HG03135 (cell line): ENCODE results near the gene AP2A2.
"Not testable (repeated sequence)": the region's sequence is repeated elsewhere in the genome, so short reads cannot be mapped to it uniquely, and the experiment has no call there.

Source experiments
- ATAC-seq: cut with Tn5 transposase; IDR thresholded peaks from one replicate; pipeline ENCODE4 v1.9.1; 2021; ENCODE audit warnings: mild to moderate bottlenecking, moderate library complexity; ENCODE audit not compliant: unreplicated experiment

AP2A2 gene

DNA sequence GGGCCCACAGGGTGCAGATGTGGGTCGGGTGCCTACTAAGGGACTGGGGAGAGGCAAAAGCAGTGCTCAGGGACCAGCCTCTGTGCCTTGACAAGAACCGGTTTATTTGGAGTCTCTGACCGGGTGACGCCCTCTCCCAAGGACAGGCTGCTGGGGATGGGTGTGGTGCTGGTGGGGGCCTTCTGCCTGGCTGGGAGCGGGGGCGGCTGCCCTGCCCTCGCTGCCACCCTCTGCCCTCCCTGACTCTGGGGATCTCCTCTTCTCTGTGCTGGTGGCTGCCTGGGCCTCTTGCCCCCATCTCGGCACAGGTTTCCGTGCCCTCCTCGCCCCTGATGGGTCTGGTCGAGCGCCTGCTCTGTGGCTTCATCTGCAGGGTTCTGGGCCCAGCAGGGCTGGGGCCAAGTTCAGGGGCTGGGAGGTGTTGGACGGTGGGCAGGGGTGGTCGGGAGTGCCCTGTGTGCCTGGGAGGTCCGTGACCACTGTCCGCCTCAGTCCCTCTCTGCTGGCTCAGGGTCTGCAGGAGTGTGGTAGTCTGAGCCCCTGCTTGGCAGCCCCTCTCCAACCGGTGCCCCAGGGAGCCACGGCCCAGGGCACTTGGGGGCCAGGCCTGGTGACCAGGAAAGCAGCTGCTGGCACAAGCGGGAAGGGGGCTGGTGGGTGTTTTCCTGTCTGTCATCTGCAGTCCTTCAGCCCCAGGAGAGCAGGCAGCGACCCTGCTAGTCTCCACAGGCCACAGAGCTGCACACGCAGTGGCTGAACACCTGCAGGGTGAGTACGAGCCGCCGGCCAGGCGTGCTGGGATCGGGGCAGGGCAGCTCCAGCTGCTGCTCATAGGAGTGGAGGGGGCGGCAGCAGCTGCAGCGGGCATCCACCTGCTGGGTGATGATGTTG is 87.3 kb downstream of the AP2A2 start:
- no peak for ATAC-seq

DNA sequence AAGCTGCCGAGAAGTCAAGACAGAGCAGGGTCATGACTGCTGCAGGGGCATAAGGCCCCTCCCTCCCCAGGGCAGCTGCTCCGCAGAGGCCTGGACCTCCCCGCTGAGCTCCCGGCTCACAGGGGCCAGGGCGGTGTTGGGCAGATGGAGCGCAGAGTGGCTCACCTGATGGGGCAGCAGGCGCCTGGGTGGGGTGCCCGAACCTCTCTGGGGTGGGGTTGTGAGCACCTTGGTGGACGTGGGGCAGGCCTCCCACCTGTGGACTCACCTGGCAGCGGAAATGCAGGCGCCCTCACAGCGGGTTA is 87.9 kb downstream of the AP2A2 start:
- ATAC-seq, result no peak

DNA sequence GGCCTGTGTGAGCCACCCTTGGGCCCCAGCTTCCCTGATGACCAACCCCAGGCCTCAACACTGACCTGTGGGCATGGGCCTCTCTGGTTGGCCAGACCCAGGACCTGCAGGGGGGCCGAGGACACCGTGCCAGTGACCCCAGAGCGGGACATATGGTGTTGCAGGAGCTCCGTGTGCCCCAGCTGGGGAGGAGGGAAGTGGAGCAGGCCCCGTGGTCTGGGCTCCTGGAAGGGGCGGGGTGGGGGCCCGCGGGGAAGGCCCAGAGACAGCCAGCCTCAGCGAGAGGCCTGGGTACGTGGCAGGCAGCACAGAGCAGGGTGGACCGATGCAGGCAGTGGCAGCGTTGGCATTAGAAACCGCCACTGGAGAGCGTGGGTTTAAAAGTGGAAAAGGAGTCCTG is 88.6 kb downstream of the AP2A2 start:
- ATAC-seq, result no peak

DNA sequence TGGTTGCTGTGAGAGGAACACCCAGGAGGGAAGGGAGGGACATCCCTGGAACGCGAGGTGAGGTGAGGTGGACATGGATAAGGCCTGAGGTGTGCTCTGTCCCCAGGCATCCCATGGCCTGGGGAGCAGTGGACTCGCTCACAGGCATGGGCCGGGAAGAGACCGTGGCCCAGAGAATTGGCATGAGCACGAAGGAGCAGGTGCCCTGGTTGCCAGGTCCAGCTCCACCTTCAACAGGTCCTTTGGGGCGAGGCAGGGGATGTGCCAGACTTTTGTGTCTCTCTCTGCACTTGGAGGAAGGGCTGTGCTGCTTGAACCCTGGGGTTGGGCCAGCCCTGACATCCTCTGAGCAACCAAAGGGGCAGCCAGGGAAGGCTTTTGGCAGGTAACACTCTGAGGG is 89.4 kb downstream of the AP2A2 start:
- no peak for ATAC-seq

DNA sequence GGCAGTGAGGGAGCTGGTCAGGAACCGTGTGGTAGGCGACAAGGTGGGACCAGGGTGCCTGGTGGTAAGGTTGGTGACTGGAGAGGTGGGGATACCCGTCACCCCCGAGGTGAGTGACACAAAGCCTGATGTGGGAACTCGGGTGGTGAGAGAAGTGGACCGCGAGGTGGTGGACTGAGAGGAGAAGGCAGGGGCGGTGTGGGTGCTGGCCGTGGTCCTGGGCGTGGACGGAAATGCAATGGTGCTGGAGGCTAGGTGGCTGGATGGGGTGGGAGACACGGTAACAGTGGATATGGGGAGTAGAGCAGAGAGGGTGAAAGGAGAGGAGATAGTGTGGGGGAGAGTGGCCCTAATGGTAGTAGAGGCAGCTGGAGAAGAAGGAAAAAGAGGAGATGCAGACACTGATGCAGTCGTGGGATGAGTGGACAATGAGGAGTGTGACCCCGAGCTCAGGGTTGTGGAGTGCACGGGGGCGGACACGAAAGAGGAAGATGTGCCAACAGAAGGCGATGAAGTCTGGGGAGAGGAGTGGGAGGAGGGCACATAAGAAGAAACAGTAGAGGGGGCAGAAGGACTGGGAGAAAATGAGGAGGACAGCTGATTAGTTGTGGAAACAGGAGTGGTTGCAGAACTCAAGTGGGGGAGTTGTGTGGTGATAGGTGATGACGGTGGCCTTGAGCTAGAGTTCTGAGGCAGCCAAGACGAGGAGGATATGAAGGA is 90.3 kb downstream of the AP2A2 start:
- ATAC-seq, result no peak

DNA sequence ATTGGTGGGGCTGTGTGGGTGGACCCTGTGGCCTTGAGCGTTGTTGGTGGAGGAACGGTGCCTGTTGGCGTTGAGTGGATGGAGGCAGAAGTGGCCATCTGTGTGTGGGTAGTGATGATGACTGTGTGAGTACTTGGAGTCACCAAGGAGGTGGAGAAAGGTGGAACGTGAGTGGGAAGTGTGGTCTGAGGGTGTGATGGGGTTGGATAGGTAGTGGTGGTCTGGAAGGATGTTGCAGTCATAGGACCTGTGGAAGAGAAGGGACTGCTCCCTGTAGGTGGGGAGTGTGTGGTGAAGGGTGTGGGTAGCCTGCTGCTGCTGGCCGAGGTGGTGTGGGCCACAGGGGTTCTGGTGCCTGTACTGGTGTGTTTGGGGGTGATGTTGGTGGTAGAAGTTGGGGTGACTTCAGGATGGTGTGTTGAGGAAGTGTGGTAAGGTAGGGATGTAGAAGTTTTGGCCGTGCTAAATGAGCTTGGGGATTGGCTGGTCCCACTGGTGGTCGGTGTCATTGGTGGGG is 91.0 kb downstream of the AP2A2 start:
- ATAC-seq, result not testable (repeated sequence)

DNA sequence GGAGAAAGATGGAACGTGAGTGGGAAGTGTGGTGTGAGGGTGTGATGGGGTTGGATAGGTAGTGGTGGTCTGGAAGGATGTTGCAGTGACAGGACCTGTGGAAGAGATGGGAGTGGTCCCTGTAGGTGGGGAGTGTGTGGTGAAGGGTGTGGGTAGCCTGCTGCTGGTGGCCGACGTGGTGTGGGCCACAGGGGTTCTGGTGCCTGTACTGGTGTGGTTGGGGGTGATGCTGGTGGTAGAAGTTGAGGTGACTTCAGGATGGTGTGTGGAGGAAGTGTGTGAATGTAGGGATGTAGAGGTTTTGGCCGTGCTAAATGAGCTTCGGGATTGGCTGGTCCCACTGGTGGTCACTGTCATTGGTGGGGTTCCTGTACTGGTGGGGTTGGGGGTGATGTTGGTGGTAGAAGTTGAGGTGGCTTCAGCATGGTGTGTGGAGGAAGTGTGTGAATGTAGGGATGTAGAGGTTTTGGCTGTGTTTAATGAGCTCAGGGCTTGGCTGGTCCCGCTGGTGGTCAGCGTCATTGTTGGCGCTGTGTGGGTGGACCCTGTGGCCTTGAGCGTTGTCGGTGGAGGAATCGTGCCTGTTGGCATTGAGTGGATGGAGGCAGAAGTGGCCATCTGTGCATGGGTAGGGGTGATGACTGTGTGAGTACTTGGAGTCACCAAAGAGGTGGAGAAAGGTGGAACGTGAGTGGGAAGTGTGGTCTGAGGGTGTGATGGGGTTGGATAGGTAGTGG is 91.8 kb downstream of the AP2A2 start:
- ATAC-seq, result no peak

DNA sequence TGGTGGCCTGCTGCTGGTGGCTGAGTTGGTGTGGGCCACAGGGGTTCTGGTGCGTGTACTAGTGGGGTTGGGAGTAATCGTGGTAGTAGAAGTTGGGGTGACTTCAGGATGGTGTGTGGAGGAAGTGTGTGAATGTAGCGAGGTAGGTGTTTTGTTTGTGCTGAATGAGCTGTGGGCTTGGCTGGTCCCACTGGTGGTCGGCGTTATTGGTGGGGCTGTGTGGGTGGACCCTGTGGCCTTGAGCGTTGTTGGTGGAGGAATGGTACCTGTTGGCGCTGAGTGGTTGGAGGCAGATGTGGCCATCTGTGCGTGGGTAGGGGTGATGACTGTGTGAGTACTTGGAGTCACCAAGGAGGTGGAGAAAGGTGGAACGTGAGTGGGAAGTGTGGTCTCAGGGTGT is 92.4 kb downstream of the AP2A2 start:
- ATAC-seq, result no peak

DNA sequence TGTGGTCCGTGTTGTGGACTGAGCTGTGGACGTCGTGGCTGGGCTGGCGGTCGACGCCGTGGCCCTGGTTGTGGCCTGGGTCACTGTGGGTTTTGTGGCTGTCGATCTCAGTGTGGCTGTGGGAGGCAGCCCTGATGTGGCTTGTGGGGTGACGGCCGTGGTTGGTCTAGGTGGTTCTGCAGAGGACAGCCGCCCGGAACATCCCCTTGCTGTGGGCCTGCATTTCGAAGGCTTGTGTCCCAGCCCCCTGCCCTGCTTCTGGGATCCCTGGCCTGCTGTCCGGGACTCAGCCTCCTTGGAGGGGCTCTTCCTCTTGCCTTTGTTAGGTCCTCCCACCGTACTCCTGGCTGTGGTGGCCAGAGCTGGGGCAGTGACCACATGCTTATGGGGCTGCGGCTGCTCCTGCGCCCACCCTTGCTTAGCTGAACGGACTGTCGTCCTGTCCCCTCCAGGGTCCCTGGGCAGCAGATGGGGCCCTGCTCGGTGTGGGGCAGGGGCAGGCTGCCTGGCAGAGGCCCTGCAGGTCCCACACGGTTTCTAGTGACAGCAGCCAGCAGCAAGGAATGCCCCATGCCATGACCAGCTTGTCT is 93.7 kb downstream of the AP2A2 start:
- no peak for ATAC-seq

DNA sequence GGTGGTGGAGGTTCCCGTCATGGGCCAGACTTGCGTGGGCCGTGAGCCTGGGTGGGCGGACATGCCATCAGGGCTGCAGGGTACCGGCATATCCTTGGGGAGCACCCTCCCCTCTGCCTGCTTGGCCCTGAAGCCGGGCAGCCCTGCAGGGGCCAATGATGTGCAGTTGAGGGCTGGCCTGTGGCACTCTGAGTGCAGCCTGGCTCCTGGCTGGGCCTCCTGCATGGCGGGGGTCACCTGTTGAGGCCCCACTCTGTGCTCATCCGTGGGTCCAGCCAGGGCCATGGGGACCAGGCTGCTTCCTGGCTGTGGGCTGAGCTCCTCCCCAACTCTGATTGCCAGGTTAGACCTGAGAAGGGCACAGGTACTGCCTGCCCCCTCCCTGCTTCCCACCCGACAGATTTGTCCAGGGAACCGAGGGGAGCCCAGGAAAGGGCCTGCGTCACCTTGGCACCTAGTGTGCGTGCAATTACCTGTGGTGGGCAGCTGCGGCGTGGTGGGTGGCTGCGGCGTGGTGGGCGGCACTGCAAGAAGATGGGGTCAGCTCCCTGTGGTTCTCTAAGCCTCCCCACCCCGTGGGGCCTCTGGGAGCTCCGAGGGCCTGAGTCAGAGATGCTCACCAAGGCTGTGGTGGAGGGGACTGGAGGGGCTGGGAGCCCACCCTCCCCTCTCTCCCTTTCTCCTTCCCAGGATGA is 94.7 kb downstream of the AP2A2 start:
- no peak for ATAC-seq

DNA sequence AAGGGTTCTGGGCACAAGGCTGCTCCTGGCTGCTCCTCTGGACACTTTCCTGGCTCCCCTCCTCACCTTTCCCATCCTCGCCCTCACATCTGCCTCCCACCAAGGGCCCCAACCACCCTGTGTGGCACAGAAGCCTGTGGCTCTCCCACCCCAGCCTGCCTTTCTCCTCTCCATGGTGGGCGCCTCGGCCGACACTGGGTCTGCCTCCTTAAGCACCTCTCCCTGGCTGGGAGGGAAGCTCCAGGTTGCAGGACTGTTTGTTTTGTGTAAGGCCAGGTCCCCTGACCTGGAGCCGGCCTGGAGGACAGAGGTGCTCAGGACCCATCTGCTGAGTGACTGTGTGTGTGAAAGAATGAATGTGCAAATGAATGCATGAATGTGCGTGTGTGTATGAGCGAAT is 96.7 kb downstream of the AP2A2 start:
- no peak for ATAC-seq

DNA sequence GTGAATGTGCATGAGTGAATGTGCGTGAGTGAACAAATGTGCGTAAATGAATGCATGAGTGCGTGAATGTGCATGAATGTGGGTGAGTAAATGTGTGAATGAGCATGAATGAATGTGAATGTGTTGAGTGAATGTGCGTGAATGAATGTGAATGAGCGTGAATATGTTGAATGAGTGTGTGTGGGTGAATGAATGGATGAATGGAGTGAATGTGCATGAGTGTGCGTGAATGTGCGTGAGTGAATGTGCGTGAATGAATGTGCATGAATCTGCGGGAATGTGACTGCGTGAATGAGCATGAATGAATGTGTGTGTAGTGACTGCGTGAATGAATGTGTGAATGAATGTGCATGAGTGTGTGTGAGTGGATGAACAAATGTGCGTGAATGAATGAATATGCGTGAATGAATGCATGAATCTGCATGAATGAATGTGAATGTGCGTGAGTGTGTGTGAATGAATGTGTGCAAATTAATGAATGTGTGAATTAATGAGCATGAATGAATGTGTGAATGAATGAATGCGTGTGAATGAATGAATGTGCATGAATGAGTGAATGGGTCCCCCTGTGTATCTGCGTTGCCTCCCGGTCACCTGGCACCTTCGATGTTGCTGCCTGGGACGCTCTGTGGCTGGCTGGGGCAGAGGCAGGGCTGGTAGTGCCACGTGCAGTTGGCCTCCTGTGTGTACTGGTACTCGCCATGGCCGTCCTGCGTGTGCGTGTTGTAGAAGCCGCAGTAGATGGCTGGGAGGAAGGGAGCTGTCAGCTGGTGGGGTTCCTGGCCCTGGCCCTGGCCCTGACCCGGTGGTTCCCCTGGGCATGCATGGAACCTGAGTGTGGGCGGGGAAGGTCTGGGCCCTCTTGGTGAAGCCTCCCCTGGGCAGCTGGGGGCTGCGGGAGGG is 97.5 kb downstream of the AP2A2 start:
- no peak for ATAC-seq

DNA sequence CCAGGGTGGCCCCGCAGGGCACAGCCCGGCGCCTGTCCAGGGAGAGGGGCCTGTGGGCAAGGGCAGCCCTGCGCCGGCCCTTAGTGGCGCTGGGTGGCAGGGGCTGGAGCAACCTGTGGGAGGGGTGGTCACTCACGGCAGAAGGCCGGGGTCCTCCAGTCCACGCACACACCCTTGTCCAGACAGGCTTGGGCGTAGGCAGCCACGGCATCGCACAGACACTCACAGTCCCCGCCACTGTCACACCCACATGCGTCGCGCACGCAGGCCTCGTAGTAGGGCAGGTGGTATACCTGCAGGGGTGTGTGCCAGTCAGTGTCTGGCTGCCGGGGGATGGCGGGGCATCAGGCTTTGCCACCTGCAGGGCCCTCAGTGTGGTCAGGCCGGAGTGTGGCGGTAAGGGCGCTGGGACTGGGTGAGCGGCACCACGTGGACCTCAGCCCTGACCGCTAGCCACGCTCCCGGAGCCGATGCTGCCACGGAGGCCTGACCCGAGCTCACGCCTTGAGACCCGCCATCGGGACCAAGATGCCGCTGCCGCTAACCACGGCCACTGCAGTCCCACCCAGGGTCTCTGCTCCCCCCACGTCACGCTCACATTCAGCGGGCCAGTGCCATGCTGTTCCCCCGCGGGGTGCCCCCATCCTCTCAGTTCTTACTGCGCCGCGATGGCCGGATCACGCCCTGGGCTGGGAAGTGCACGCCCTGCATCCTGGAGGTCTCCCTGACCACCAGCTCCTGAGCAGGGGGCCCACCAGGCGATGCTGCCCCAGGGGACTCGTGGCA is 98.3 kb downstream of the AP2A2 start:
- no peak for ATAC-seq

DNA sequence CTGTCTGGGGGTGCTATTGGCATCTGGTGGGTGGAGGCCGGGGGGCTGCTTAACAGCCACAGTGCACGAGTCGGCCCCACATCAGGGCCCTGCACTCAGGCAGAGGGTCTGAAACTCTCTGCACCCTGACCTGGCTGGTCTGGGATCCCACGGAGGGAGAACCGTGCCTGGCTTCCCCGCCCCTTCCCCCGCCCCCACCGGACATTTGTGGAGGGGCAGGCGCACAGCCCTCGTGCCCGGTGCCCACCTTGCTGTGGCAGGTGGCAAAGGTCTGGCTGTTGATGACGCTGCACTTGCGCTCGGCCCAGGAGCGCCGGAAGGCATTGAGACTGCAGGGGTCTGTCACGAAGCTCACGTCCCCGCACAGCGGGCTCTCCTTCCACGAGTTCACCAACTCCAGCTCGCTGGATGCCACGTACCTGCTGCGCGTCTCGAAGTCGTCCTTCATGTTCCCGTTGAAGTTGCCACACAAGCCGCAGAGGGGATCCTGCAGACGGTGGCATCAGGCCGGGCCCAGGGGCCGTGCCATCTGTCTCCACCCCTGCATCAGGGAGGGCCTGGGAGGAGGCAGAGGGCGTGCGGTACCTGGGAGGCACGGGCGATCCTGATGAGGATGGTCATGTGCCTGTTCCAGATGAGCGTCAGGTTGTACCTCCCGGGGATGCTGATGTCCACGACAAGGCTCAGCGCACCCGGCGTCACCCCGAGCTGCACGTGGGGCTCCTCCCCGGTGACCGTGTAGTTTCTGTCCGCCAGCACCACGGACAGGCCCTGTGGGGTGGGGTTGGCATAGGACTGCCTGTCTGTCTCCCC is 99.1 kb downstream of the AP2A2 start:
- ATAC-seq, result no peak

DNA sequence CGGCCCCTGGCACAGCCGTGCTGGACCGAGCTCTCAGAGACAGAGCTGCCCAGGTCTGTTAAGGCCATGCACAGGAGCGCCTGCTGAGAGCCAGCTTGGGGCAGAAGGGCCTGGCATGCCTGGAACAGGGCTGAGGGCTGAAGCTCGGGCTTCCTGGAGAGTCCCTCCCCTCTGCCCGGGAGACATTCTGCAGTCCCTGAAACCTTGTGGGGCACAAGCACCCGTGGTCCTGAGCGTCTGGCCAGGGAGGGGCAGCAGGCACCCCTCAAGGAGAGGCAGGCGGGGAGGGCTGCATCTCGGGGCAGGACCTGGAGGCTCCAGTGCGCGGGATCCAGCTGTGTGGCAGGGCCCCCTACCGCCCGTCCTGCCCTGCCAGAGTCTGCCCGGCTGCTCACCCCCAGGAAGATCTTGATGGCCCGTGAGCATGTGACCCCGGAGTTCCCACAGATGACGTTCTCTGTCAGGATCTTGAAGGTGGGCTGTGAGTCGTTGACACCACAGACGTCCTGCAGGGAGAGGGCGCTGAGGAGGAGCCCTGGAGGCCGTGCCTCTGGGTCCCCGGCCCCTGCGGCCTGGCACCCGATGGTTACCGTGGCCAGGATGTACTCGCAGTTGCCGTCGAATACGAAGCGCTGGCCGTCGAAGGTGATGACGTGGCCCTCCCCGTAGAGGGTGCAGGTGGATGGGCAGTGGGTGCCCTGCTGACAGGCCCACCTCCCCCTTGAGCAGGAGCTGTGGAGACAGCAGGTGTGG is 99.9 kb downstream of the AP2A2 start:
- ATAC-seq, result no peak

DNA sequence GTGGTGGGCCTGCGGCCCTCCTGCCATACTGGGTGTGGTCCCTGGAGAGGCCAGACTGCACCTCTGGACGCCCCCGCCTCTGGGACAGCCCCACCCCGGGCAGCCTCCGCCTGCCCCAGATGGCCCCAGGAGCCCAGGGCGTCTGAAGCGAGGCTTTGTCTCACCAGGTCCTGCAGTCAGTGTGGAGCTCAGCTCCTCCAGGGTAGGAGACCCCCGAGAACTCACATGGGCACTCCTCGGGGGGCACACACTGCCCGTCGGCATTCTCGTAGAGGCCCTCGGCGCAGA is 100.4 kb downstream of the AP2A2 start:
- ATAC-seq, result no peak

DNA sequence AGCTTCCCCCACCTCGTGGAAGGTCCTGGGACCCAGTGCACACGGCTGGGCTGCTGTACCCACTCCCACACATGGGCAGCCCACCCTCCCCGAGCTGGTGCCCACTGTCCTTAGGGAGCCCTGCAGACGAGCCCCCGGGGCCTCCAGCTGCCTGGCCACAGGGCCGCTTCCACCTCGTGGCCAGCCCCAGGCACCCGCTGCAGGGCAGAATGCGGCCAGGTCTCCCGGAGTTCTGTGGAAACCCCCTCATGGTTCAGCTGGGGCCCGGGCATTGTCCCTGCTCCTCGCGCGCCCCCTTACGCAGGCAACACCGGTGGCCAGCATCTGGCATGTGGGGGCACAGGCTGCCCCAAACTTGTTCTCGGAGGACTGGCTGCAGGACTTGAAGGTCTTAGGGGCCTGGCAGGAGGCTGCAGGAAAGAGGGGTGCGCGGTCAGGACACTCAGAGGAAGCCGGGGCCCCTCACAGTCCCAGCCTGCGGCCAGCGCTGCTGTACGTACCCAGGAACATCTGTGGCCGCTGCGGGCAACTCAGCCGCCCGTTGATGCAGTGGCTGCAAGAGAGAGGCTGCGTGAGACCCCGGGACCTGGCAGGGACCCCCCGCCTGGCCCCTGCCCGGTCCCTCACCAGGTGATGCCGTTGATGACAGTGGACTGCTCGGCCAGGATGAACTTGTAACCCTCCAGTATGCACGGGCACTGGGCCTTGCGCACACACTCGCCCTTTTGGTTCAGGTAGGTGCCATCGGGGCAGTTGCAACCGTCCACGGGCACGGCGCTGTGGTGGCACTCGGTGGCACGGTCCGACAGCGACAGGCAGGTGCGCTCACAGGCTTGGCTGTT is 101.2 kb downstream of the AP2A2 start:
- ATAC-seq, result no peak
